Measurements from ENCODE around the gene ZBP1. TPM values are rescaled to one million over a fixed set of nuclear protein-coding genes. Genes with fewer than 3 reads are reported as not detected.

The ZBP1 gene
- polyA plus RNA-seq, 1 of the 3 experiments (the other 2 are of a cell fraction): not detected

GRCh38 chr20:57662456-57663240 lies 42.4 kb upstream of the ZBP1 start (continued):
- TF ChIP-seq MAX (IDR thresholded peaks at IDR 0.05; ENCODE audit: low read depth): no peak
- TF ChIP-seq NRF1 (IDR thresholded peaks at IDR 0.05; ENCODE audit: low read depth, low read length): no peak
- no peak for TF ChIP-seq CTCF (IDR thresholded peaks at IDR 0.05)
- no peak for TF ChIP-seq FOSL2 (IDR thresholded peaks at IDR 0.05; ENCODE audit: borderline replicate concordance, low read depth)
- TF ChIP-seq RFX5 (IDR thresholded peaks at IDR 0.05; ENCODE audit: low read length): no peak

GRCh38 chr20:57661746-57662455 lies 41.7 kb upstream of the ZBP1 start:
- POLR2A ChIA-PET: no interaction called here
- DNase-seq: no peak
- H3K9me3 ChIP-seq: no peaks in the 10 kb centered on the region
- no peak overlapping the region for H3K4me3 ChIP-seq (ENCODE audit: low read depth in 2 of 2, low read length in 1 of 2)
- H3K27me3 ChIP-seq (ENCODE audit: insufficient read depth): no peaks in the 10 kb centered on the region
- no peak for TF ChIP-seq SIN3A (IDR thresholded peaks at IDR 0.05; ENCODE audit: borderline replicate concordance, low read depth, low read length)
- no peak for TF ChIP-seq PBX3 (IDR thresholded peaks at IDR 0.05)
- no peak for TF ChIP-seq RCOR1 (IDR thresholded peaks at IDR 0.05; ENCODE audit: low read length)
- TF ChIP-seq CTCF (IDR thresholded peaks at IDR 0.05): no peak
- no peak for TF ChIP-seq RFX5 (IDR thresholded peaks at IDR 0.05; ENCODE audit: low read length)
- no peak for TF ChIP-seq USF1 (IDR thresholded peaks at IDR 0.05; ENCODE audit: borderline replicate concordance, low read depth)
- CTCF ChIA-PET: interaction anchor here (0.8 kb wide), 1 partner anchor 8 kb away, joined by 3 read pairs; no protein-coding TSS in a partner anchor
- no peak overlapping the region for H3K9ac ChIP-seq
- WGBS (ENCODE audit: low lambda C conversion rate): 85% methylated on average over 24 of the region's 26 CpGs
- peaks cover 59% of the 10 kb centered on the region for H3K79me2 ChIP-seq (ENCODE audit: insufficient read depth)
- H3K4me2 ChIP-seq: no peak overlapping the region
- peak overlapping the region in 1 of 2 experiments; percentile 47; a peak in 1 of 4 replicates for H3K27ac ChIP-seq (ENCODE audit: low read depth in 2 of 2, low read length in 1 of 2)
- no peaks in the 10 kb centered on the region for H3K9me2 ChIP-seq
- peaks cover 0 to 25% of the 10 kb centered on the region in 2 experiments for H3K36me3 ChIP-seq (replicated peaks in 1 of 2; ENCODE audit: control insufficient read depth in 1 of 2, insufficient read depth in 2 of 2, low read length in 1 of 2)
- no peaks in the 10 kb centered on the region for H3F3A ChIP-seq (replicated peaks; ENCODE audit: insufficient read depth)
- peaks cover 72% of the 10 kb centered on the region for H4K20me1 ChIP-seq (ENCODE audit: insufficient read depth)
- H2AFZ ChIP-seq (ENCODE audit: low read depth): no peak overlapping the region
- H3K4me1 ChIP-seq (ENCODE audit: control insufficient read depth in 1 of 2, insufficient read depth in 2 of 2, low read depth in 1 of 2, low read length in 1 of 2): peaks cover 0 to 64% of the 10 kb centered on the region in 2 experiments; a peak in 1 of 4 replicates
